HEK293 (cell line): ENCODE results near the gene MICU1.

ENCODE experiments used
- CTCF ChIA-PET: fragments of 350-600 bp; formaldehyde crosslinking; extraction: SDS; loops from one replicate; lab custom pipeline; 2021; ENCODE audit warnings: antibody characterized with exemption; lab: Yijun Ruan, JAX
- POLR2A ChIA-PET: fragments of 300-600 bp; formaldehyde crosslinking; extraction: SDS; loops from one replicate; lab custom pipeline; 2020; ENCODE audit warnings: antibody characterized with exemption, inconsistent platforms; lab: Yijun Ruan, JAX
- H3K27ac ChIP-seq: fragments of 200-500 bp; sonication (Bioruptor generic); 2 replicates; pipeline ENCODE4 v1.5.1; 2014; ENCODE audit warnings: low read depth, low read length, control low read depth, inconsistent platforms; ENCODE audit errors: extremely low read depth
- H3K36me3 ChIP-seq, 2 experiments: fragments of 200-500 bp in 1 of 2; sonication (Bioruptor generic) in 1 of 2; 1 replicate in 1 of 2; 2 replicates in 1 of 2; pipeline ENCODE4 v1.5.1; 2014 to 2017; ENCODE audit warnings: inconsistent platforms in 2 of 2, low read length in 2 of 2; ENCODE audit not compliant: control insufficient read depth in 2 of 2, insufficient read depth in 1 of 2
- H3K4me1 ChIP-seq: fragments of 200-500 bp; sonication (Bioruptor generic); 2 replicates; pipeline ENCODE4 v1.5.1; 2014; ENCODE audit warnings: mild to moderate bottlenecking, low read length, inconsistent platforms; ENCODE audit not compliant: control insufficient read depth, insufficient read depth
- H3K4me3 ChIP-seq: 2 replicates; pipeline ENCODE4 v1.5.1; 2011; ENCODE audit warnings: low read depth, mild to moderate bottlenecking, control low read depth, low read length, moderate library complexity
- H3K9me3 ChIP-seq: fragments of 200-500 bp; sonication (Bioruptor generic); 2 replicates; pipeline ENCODE4 v1.5.1; 2014; ENCODE audit warnings: low read depth, low read length, inconsistent platforms; ENCODE audit not compliant: control insufficient read depth, insufficient read depth
- BCL11B ChIP-seq: fragments of 450-650 bp; formaldehyde crosslinking; IDR thresholded peaks from 2 replicates; pipeline ENCODE4 v1.5.1; 2016; ENCODE audit warnings: low read depth, missing biosample characterization, missing genetic modification characterization
- CTCF ChIP-seq: fragments of 450-650 bp; formaldehyde crosslinking; IDR thresholded peaks from 2 replicates; pipeline ENCODE4 v1.5.1; 2016; ENCODE audit warnings: missing biosample characterization, missing genetic modification characterization
- IKZF3 ChIP-seq: fragments of 450-650 bp; IDR thresholded peaks from 2 replicates; pipeline ENCODE4 v1.5.0; 2018; ENCODE audit warnings: missing biosample characterization, mild to moderate bottlenecking, missing genetic modification characterization, moderate library complexity
- KLF1 ChIP-seq: fragments of 450-650 bp; formaldehyde crosslinking; IDR thresholded peaks from 2 replicates; pipeline ENCODE4 v1.5.1; 2016; ENCODE audit warnings: missing biosample characterization, missing genetic modification characterization
- MEIS1 ChIP-seq: sonication (generic); formaldehyde crosslinking; IDR thresholded peaks from 2 replicates; pipeline ENCODE4 v1.8.1; 2022; ENCODE audit warnings: missing genetic modification reagents, mild to moderate bottlenecking, borderline replicate concordance
- PATZ1 ChIP-seq: fragments of 450-650 bp; formaldehyde crosslinking; IDR thresholded peaks from 2 replicates; pipeline ENCODE4 v1.5.1; 2016; ENCODE audit warnings: missing biosample characterization, missing genetic modification characterization
- PRDM4 ChIP-seq: fragments of 450-650 bp; formaldehyde crosslinking; IDR thresholded peaks from 2 replicates; pipeline ENCODE4 v1.5.1; 2017; ENCODE audit warnings: missing biosample characterization, missing genetic modification characterization
- ZBTB1 ChIP-seq: fragments of 450-650 bp; formaldehyde crosslinking; IDR thresholded peaks from 2 replicates; pipeline ENCODE4 v1.5.1; 2016; ENCODE audit warnings: missing biosample characterization, missing genetic modification characterization
- ZBTB17 ChIP-seq: fragments of 450-650 bp; formaldehyde crosslinking; IDR thresholded peaks from 2 replicates; pipeline ENCODE4 v1.5.1; 2016; ENCODE audit warnings: missing biosample characterization, missing genetic modification characterization
- ZBTB21 ChIP-seq: fragments of 450-650 bp; formaldehyde crosslinking; IDR thresholded peaks from 2 replicates; pipeline ENCODE4 v1.5.1; 2017; ENCODE audit warnings: missing biosample characterization, missing genetic modification characterization
- ZFHX2 ChIP-seq: fragments of 450-650 bp; formaldehyde crosslinking; conservative IDR thresholded peaks from 2 replicates; pipeline ENCODE4 v1.5.1; 2016; ENCODE audit warnings: missing biosample characterization, missing genetic modification characterization
- ZFP41 ChIP-seq: fragments of 450-650 bp; formaldehyde crosslinking; IDR thresholded peaks from 2 replicates; pipeline ENCODE4 v1.5.1; 2016; ENCODE audit warnings: missing biosample characterization, missing genetic modification characterization, borderline replicate concordance
- ZNF138 ChIP-seq: fragments of 450-650 bp; formaldehyde crosslinking; IDR thresholded peaks from 2 replicates; pipeline ENCODE4 v1.5.1; 2016; ENCODE audit warnings: missing biosample characterization, missing genetic modification characterization, borderline replicate concordance
- ZNF140 ChIP-seq: fragments of 450-650 bp; formaldehyde crosslinking; IDR thresholded peaks from 2 replicates; pipeline ENCODE4 v1.5.1; 2016; ENCODE audit warnings: missing biosample characterization, missing genetic modification characterization
- ZNF223 ChIP-seq: fragments of 450-650 bp; formaldehyde crosslinking; IDR thresholded peaks from 2 replicates; pipeline ENCODE4 v1.5.1; 2016; ENCODE audit warnings: missing biosample characterization, missing genetic modification characterization
- ZNF26 ChIP-seq: fragments of 450-650 bp; formaldehyde crosslinking; IDR thresholded peaks from 2 replicates; pipeline ENCODE4 v1.5.1; 2016; ENCODE audit warnings: missing biosample characterization, missing genetic modification characterization
- ZNF274 ChIP-seq, 2 experiments: fragments of 200-500 bp in 1 of 2; fragments of 450-650 bp in 1 of 2; sonication (Bioruptor generic) in 1 of 2; formaldehyde crosslinking in 1 of 2; IDR thresholded peaks; 2 replicates each; pipeline versions ENCODE4 v1.5.1 to v1.6.1; 2014 to 2016; ENCODE audit warnings: borderline replicate concordance in 1 of 2, inconsistent platforms in 1 of 2, low read length in 1 of 2, missing biosample characterization in 1 of 2, missing genetic modification characterization in 1 of 2
- ZNF302 ChIP-seq: fragments of 450-650 bp; formaldehyde crosslinking; IDR thresholded peaks from 2 replicates; pipeline ENCODE4 v1.5.1; 2016; ENCODE audit warnings: missing biosample characterization, missing genetic modification characterization, low read depth
- ZNF324 ChIP-seq: fragments of 450-650 bp; formaldehyde crosslinking; IDR thresholded peaks from 2 replicates; pipeline ENCODE4 v1.5.1; 2016; ENCODE audit warnings: missing biosample characterization, missing genetic modification characterization
- ZNF354C ChIP-seq: fragments of 450-650 bp; formaldehyde crosslinking; IDR thresholded peaks from 2 replicates; pipeline ENCODE4 v1.5.1; 2016; ENCODE audit warnings: missing biosample characterization, missing genetic modification characterization, low read depth, borderline replicate concordance
- ZNF37A ChIP-seq: fragments of 450-650 bp; IDR thresholded peaks from 2 replicates; pipeline ENCODE4 v1.5.1; 2018; ENCODE audit warnings: missing biosample characterization, missing genetic modification characterization
- ZNF398 ChIP-seq: fragments of 450-650 bp; formaldehyde crosslinking; IDR thresholded peaks from 2 replicates; pipeline ENCODE4 v1.5.1; 2017; ENCODE audit warnings: missing biosample characterization, missing genetic modification characterization
- ZNF513 ChIP-seq: fragments of 450-650 bp; IDR thresholded peaks from 2 replicates; pipeline ENCODE4 v1.5.1; 2018; ENCODE audit warnings: missing biosample characterization, missing genetic modification characterization
- ZNF529 ChIP-seq: fragments of 450-650 bp; formaldehyde crosslinking; IDR thresholded peaks from 2 replicates; pipeline ENCODE4 v1.5.1; 2017; ENCODE audit warnings: missing genetic modification characterization, missing biosample characterization; ENCODE audit not compliant: insufficient replicate concordance
- ZNF530 ChIP-seq: fragments of 450-650 bp; formaldehyde crosslinking; IDR thresholded peaks from 2 replicates; pipeline ENCODE4 v1.5.1; 2016; ENCODE audit warnings: low read depth, missing biosample characterization, missing genetic modification characterization
- ZNF677 ChIP-seq: fragments of 450-650 bp; IDR thresholded peaks from 2 replicates; pipeline ENCODE4 v1.5.0; 2018; ENCODE audit warnings: missing biosample characterization, mild to moderate bottlenecking, missing genetic modification characterization, moderate library complexity

MICU1 gene

GRCh38 chr10:72612203-72612826, 13.6 kb downstream of the MICU1 start:
- CTCF ChIA-PET: interaction anchor here (0.6 to 0.8 kb wide), 4 partner anchors 10 to 265 kb away, joined by 3 to 5 read pairs (median 4); no protein-coding TSS in a partner anchor
- H3K27ac ChIP-seq: peak overlapping the region; percentile 58; the same call in 1 of the 2 replicates
- TF ChIP-seq ZNF37A (tag by site-specific recombination): no peak
- TF ChIP-seq ZBTB17 (tag by site-specific recombination): peak; percentile 76
- TF ChIP-seq ZNF302 (tag by site-specific recombination): no peak
- TF ChIP-seq PRDM4 (tag by site-specific recombination): peak; percentile 87
- TF ChIP-seq ZNF354C (tag by site-specific recombination): no peak
- no peak for TF ChIP-seq ZNF140
- TF ChIP-seq ZFHX2: no peak
- no peak for TF ChIP-seq ZNF513 (tag by site-specific recombination)
- no peak for TF ChIP-seq CTCF (tag by site-specific recombination)
- 0 out of 2 replicates have a peak, but pooled peaks have one; percentile 23 for TF ChIP-seq ZNF398 (tag by site-specific recombination)
- TF ChIP-seq ZNF677 (tag by site-specific recombination): no peak
- TF ChIP-seq ZNF26 (tag by site-specific recombination): no peak
- TF ChIP-seq BCL11B: peak; percentile 71
- TF ChIP-seq ZNF530 (tag by site-specific recombination): no peak
- TF ChIP-seq ZBTB1 (tag by site-specific recombination): 0 out of 2 replicates have a peak, but pooled peaks have one; percentile 71
- no peak for TF ChIP-seq ZNF529 (tag by site-specific recombination)
- TF ChIP-seq ZBTB21 (tag by site-specific recombination): no peak
- no peak for TF ChIP-seq ZNF138
- TF ChIP-seq ZNF274 (IDR thresholded peaks at IDR 0.05; ENCODE audit: low read length): no peak
- no peak for TF ChIP-seq ZNF274 (tag by site-specific recombination; IDR thresholded peaks at IDR 0.05; ENCODE audit: borderline replicate concordance)
- no peak for TF ChIP-seq ZFP41 (tag by site-specific recombination)
- TF ChIP-seq ZNF324 (tag by site-specific recombination): no peak
- no peak for TF ChIP-seq ZNF223 (tag by site-specific recombination)
- TF ChIP-seq MEIS1 (CRISPR knock-in tag): no peak
- TF ChIP-seq PATZ1 (tag by site-specific recombination): 0 out of 2 replicates have a peak, but pooled peaks have one; percentile 38
- TF ChIP-seq KLF1: no peak
- peak; percentile 90 for TF ChIP-seq IKZF3

More at GRCh38 chr10:72612203-72612826, 13.6 kb downstream of the MICU1 start:
- POLR2A ChIA-PET: interaction anchor here (0.5 to 2.2 kb wide), 5 partner anchors 12 to 437 kb away, joined by 3 to 9 read pairs (median 6); partner anchors contain the start of genes MCU and MICU1
- Histone ChIP-seq H3K4me3 (no peak overlapping the region), H3K4me1 (peaks cover 7% of the 10 kb centered on the region), H3K9me3 (no peaks in the 10 kb centered on the region), H3K36me3 (no peaks in the 10 kb centered on the region)
